IPS-18a (cell line): Measurements from ENCODE around the gene CCK.

Source experiments
- H3K27ac ChIP-seq: one replicate; pipeline ENCODE4 v1.5.1; 2013; ENCODE audit warnings: low read length
- H3K27me3 ChIP-seq: one replicate; pipeline ENCODE4 v1.6.1; 2013; ENCODE audit warnings: mild to moderate bottlenecking, low read length; ENCODE audit not compliant: control insufficient read depth, insufficient read depth
- H3K36me3 ChIP-seq: one replicate; pipeline ENCODE4 v1.6.1; 2013; ENCODE audit warnings: low read depth, low read length; ENCODE audit not compliant: control insufficient read depth
- H3K4me1 ChIP-seq: one replicate; pipeline ENCODE4 v1.6.1; 2013; ENCODE audit warnings: low read depth, low read length; ENCODE audit not compliant: control insufficient read depth
- H3K4me3 ChIP-seq: one replicate; pipeline ENCODE4 v1.5.1; 2013; ENCODE audit warnings: low read length
- H3K9ac ChIP-seq: one replicate; pipeline ENCODE4 v1.6.1; 2013; ENCODE audit warnings: mild to moderate bottlenecking, low read length, moderate library complexity
- H3K9me3 ChIP-seq: one replicate; pipeline ENCODE4 v1.6.1; 2013; ENCODE audit warnings: low read depth, low read length; ENCODE audit not compliant: control insufficient read depth

The CCK gene

GRCh38 chr3:42222942-42223693, 42.9 kb downstream of the CCK start:
- H3K27me3 ChIP-seq: no peaks in the 10 kb centered on the region
- H3K4me1 ChIP-seq: no peaks in the 10 kb centered on the region
- H3K27ac ChIP-seq: no peak overlapping the region
- peaks cover 16% of the 10 kb centered on the region for H3K36me3 ChIP-seq
- no peaks in the 10 kb centered on the region for H3K9me3 ChIP-seq
- H3K9ac ChIP-seq: no peak overlapping the region
- H3K4me3 ChIP-seq: no peak overlapping the region

- H3K4me3 ChIP-seq: no peak overlapping the region
- H3K27me3 ChIP-seq: no peaks in the 10 kb centered on the region
- no peak overlapping the region for H3K9ac ChIP-seq
- no peaks in the 10 kb centered on the region for H3K9me3 ChIP-seq
- no peaks in the 10 kb centered on the region for H3K4me1 ChIP-seq
- H3K27ac ChIP-seq: no peak overlapping the region
- peaks cover 16% of the 10 kb centered on the region for H3K36me3 ChIP-seq
Observed at GRCh38 chr3:42220436-42221121, 45.4 kb downstream of the CCK start.

- peaks cover 3% of the 10 kb centered on the region for H3K36me3 ChIP-seq
Observed at GRCh38 chr3:42216931-42217333, 49.1 kb downstream of the CCK start.

GRCh38 chr3:42216302-42216701, 49.7 kb downstream of the CCK start:
- H3K9ac ChIP-seq: no peak overlapping the region
- H3K36me3 ChIP-seq: peaks cover 3% of the 10 kb centered on the region

More at GRCh38 chr3:42216931-42217333, 49.1 kb downstream of the CCK start:
- Histone ChIP-seq H3K4me3 (no peak overlapping the region), H3K27me3 (no peaks in the 10 kb centered on the region), H3K27ac (no peak overlapping the region), H3K9ac (no peak overlapping the region), H3K4me1 (peaks cover 5% of the 10 kb centered on the region), H3K9me3 (no peaks in the 10 kb centered on the region)

GRCh38 chr3:42214565-42215283, 51.3 kb downstream of the CCK start:
- Histone ChIP-seq H3K9ac (no peak overlapping the region), H3K36me3 (peaks cover 9% of the 10 kb centered on the region), H3K27me3 (no peaks in the 10 kb centered on the region), H3K4me1 (peaks cover 5% of the 10 kb centered on the region), H3K27ac (no peak overlapping the region), H3K9me3 (no peaks in the 10 kb centered on the region), H3K4me3 (no peak overlapping the region)

More at GRCh38 chr3:42216302-42216701, 49.7 kb downstream of the CCK start:
- Histone ChIP-seq H3K27ac (no peak overlapping the region), H3K4me1 (peaks cover 5% of the 10 kb centered on the region), H3K27me3 (no peaks in the 10 kb centered on the region), H3K4me3 (no peak overlapping the region), H3K9me3 (no peaks in the 10 kb centered on the region)

GRCh38 chr3:42214064-42214463, 51.9 kb downstream of the CCK start:
- Histone ChIP-seq H3K9ac (no peak overlapping the region), H3K9me3 (no peaks in the 10 kb centered on the region), H3K27me3 (no peaks in the 10 kb centered on the region)

GRCh38 chr3:42213417-42213816, 52.6 kb downstream of the CCK start:
- H3K36me3 ChIP-seq: peaks cover 11% of the 10 kb centered on the region
- H3K4me1 ChIP-seq: peaks cover 5% of the 10 kb centered on the region
- H3K9me3 ChIP-seq: no peaks in the 10 kb centered on the region
- H3K27me3 ChIP-seq: no peaks in the 10 kb centered on the region
- no peak overlapping the region for H3K27ac ChIP-seq
- H3K4me3 ChIP-seq: no peak overlapping the region
- no peak overlapping the region for H3K9ac ChIP-seq

More at GRCh38 chr3:42214064-42214463, 51.9 kb downstream of the CCK start:
- Histone ChIP-seq H3K4me3 (no peak overlapping the region), H3K27ac (no peak overlapping the region), H3K36me3 (peaks cover 11% of the 10 kb centered on the region), H3K4me1 (peaks cover 5% of the 10 kb centered on the region)

GRCh38 chr3:42210726-42211125, 55.3 kb downstream of the CCK start:
- H3K9me3 ChIP-seq: no peaks in the 10 kb centered on the region
- H3K27ac ChIP-seq: no peak overlapping the region
- peaks cover 5% of the 10 kb centered on the region for H3K4me1 ChIP-seq
- H3K27me3 ChIP-seq: no peaks in the 10 kb centered on the region
- no peak overlapping the region for H3K4me3 ChIP-seq
- peaks cover 14% of the 10 kb centered on the region for H3K36me3 ChIP-seq
- H3K9ac ChIP-seq: no peak overlapping the region

- H3K9ac ChIP-seq: no peak overlapping the region
- no peak overlapping the region for H3K4me3 ChIP-seq
- H3K4me1 ChIP-seq: peaks cover 5% of the 10 kb centered on the region
- no peaks in the 10 kb centered on the region for H3K9me3 ChIP-seq
- peaks cover 14% of the 10 kb centered on the region for H3K36me3 ChIP-seq
- H3K27me3 ChIP-seq: no peaks in the 10 kb centered on the region
- no peak overlapping the region for H3K27ac ChIP-seq
Observed at GRCh38 chr3:42209917-42210316, 56.1 kb downstream of the CCK start.
